ENCODE results near the gene COQ8A. TPM values are rescaled to one million over a fixed set of nuclear protein-coding genes. Genes with fewer than 3 reads are reported as not detected.

COQ8A gene
- total RNA-seq, 6 donors from 2014 or later, result 27.1 to 105 (median 44.6) TPM

DNA sequence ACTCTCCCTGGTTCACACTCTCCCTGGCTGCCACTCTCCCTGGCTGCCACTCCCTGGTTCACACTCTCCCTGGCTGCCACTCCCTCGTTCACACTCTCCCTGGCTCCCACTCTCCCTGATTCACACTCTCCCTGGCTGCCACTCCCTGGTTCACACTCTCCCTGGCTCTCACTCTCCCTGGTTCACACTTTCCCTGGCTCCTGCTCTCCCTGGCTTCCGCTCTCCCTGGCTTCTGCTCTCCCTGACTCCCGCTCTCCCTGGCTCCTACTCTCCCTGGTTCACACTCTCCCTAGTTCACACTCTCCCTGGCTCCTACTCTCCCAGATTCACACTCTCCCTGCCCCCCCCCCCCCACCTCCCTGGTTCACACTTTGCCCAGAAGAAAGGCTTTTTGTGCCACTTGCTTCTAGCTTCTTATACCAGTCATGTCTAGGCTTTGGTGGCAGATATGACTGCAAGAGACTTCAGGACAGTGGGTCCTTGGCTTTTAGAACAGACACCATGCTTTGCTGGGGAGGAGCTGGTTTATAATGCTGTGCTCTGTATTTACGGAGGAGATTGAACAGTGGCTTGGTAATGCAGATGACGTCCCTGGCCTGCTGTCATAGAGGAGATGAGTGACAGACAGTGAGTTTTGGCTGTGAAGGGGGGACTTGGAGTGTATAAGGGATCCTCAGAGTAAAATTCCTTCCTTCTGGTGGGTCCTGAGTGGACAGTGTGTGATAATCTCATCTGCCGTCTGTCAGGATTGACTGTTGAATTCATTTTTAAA is 17.0 kb downstream of the COQ8A start:
- Histone ChIP-seq H3K9me3 (no peaks in the 10 kb centered on the region), H3K36me3 (peaks cover 0 to 2% (median 0%) of the 10 kb centered on the region in 4 donors), H3K4me3 (no peak overlapping the region), H3K4me1 (peaks cover 0 to 13% (median 6%) of the 10 kb centered on the region in 4 donors), H3K27ac (no peak overlapping the region), H3K27me3 (no peaks in the 10 kb centered on the region)
- no peak for ATAC-seq (ENCODE audit: low FRiP score in 2 of 2)
- 96 to 99% methylated on average over 6 of the region's 6 CpGs for WGBS, 2 donors
- TF ChIP-seq POLR2AphosphoS5 (IDR thresholded peaks at IDR 0.05) (no peak), EP300 (IDR thresholded peaks at IDR 0.05) (no peak), POLR2A (IDR thresholded peaks at IDR 0.05) (no peak)
- TF ChIP-seq, protein P1, sequence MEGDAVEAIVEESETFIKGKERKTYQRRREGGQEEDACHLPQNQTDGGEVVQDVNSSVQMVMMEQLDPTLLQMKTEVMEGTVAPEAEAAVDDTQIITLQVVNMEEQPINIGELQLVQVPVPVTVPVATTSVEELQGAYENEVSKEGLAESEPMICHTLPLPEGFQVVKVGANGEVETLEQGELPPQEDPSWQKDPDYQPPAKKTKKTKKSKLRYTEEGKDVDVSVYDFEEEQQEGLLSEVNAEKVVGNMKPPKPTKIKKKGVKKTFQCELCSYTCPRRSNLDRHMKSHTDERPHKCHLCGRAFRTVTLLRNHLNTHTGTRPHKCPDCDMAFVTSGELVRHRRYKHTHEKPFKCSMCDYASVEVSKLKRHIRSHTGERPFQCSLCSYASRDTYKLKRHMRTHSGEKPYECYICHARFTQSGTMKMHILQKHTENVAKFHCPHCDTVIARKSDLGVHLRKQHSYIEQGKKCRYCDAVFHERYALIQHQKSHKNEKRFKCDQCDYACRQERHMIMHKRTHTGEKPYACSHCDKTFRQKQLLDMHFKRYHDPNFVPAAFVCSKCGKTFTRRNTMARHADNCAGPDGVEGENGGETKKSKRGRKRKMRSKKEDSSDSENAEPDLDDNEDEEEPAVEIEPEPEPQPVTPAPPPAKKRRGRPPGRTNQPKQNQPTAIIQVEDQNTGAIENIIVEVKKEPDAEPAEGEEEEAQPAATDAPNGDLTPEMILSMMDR (IDR thresholded peaks at IDR 0.05), result no peak
- no peak for DNase-seq

DNA sequence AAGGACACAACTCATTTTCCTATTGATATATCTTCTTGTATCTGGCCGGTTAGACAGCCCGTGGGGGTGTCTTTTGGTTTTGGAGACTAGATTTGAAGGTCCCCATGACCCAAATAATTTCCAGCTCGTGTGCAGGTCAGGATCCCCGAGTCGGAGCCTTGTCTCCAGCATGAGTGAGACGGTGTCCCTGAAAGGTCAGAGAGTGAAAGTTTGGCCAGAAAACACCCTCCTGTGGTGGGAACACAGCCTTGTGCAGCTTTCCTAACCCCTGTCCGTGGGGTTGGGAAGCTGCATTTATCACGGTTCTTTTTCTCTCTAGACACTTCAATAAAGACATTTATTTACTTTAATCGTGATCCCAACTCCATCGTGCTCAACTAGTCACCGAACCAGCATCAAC is 17.6 kb downstream of the COQ8A start:
- Histone ChIP-seq H3K4me1 (peaks cover 0 to 13% (median 6%) of the 10 kb centered on the region in 4 donors), H3K27me3 (no peaks in the 10 kb centered on the region), H3K27ac (no peak overlapping the region), H3K36me3 (peaks cover 0 to 8% (median 0%) of the 10 kb centered on the region in 4 donors), H3K9me3 (no peaks in the 10 kb centered on the region), H3K4me3 (no peak overlapping the region)
- TF ChIP-seq, protein P1 (IDR thresholded peaks at IDR 0.05), result no peak
- TF ChIP-seq EP300 (IDR thresholded peaks at IDR 0.05) (no peak), POLR2AphosphoS5 (IDR thresholded peaks at IDR 0.05) (no peak), POLR2A (IDR thresholded peaks at IDR 0.05) (no peak)
- DNase-seq (no peak), ATAC-seq (ENCODE audit: low FRiP score in 2 of 2) (no peak)
- 93 to 94% methylated on average over 11 of the region's 11 CpGs for WGBS, 2 donors

DNA sequence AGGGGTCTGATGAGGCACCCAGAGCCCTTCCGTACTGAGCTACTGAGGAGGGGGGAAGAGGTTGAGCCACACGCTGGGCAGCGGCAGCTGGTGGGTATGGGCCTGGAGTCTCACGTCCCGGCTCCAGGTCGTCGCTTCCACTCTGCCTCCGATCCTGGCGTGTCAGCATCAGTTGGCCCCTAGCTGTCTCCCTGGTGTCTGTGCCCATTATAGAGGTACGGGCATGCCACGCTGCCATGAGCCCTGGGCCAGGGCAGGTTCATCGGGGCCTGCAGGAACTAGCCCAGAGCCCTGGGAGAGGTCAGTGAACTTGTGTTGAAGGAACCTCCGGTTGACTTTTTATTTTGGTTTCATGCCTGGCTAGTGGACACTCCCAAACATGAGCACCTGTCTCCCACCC is 18.2 kb downstream of the COQ8A start:
- Histone ChIP-seq H3K36me3 (peaks cover 0 to 14% (median 0%) of the 10 kb centered on the region in 4 donors), H3K4me3 (no peak overlapping the region), H3K27me3 (no peaks in the 10 kb centered on the region), H3K27ac (no peak overlapping the region), H3K9me3 (no peaks in the 10 kb centered on the region), H3K4me1 (peaks cover 0 to 13% (median 5%) of the 10 kb centered on the region in 4 donors)
- no peak for ATAC-seq (ENCODE audit: low FRiP score in 2 of 2)
- TF ChIP-seq EP300 (IDR thresholded peaks at IDR 0.05) (no peak), POLR2AphosphoS5 (IDR thresholded peaks at IDR 0.05) (no peak), POLR2A (IDR thresholded peaks at IDR 0.05) (no peak)
- TF ChIP-seq, protein P1 (IDR thresholded peaks at IDR 0.05), result no peak
- DNase-seq, result peak in 1 of 2 donors; percentile 54
- 94 to 97% methylated on average over 13 of the region's 13 CpGs for WGBS, 2 donors

DNA sequence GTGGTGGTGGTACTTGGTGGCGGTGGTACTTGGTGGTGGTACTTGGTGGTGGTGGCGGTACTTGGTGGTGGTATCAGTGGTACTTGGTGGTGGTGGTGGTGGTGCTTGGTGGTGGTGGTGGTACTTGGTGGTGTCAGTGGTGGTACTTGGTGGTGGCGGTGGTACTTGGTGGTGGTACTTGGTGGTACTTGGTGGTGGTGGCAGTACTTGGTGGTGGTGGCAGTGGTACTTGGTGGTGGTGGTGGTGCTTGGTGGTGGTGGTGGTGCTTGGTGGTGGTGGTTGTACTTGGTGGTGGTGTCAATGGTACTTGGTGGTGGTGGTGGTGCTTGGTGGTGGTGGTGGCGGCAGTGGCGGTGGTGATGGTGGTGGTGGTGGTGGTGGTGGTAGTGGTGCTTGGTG is 20.2 kb downstream of the COQ8A start:
- 76 to 92% methylated on average over 3 to 5 of the region's 5 CpGs for WGBS, 2 donors
- Histone ChIP-seq H3K4me3 (no peak overlapping the region), H3K36me3 (peaks cover 3 to 21% (median 9%) of the 10 kb centered on the region in 4 donors), H3K27me3 (no peaks in the 10 kb centered on the region), H3K9me3 (no peaks in the 10 kb centered on the region), H3K27ac (no peak overlapping the region), H3K4me1 (no peaks in the 10 kb centered on the region)
- TF ChIP-seq POLR2AphosphoS5 (IDR thresholded peaks at IDR 0.05), result no peak
- no peak for TF ChIP-seq POLR2A (IDR thresholded peaks at IDR 0.05)
- TF ChIP-seq EP300 (IDR thresholded peaks at IDR 0.05), result no peak
- TF ChIP-seq, protein P1 (IDR thresholded peaks at IDR 0.05), result no peak
- DNase-seq, result no peak
- peak; percentile 9 to 32 for ATAC-seq (ENCODE audit: low FRiP score in 2 of 2)
